Measurements from ENCODE around the gene VAV1. TPM values are rescaled to one million over a fixed set of nuclear protein-coding genes. Genes with fewer than 3 reads are reported as not detected.

Gene VAV1
- total and polyA plus RNA-seq, 2 of the 13 experiments (the other 11 are each of a cell fraction or from before 2014, with no cell fraction given): not detected

- TF ChIP-seq GLI4 (CRISPR knock-in tag; IDR thresholded peaks at IDR 0.05; ENCODE audit: borderline replicate concordance) (no peak), BORCS8-MEF2B (CRISPR knock-in tag; IDR thresholded peaks at IDR 0.05) (no peak), JDP2 (CRISPR knock-in tag; IDR thresholded peaks at IDR 0.05; ENCODE audit: borderline replicate concordance) (no peak), ZNF768 (CRISPR knock-in tag; IDR thresholded peaks at IDR 0.05) (peak; percentile 81; the same call in 1 of the 2 replicates), KLF12 (CRISPR knock-in tag; IDR thresholded peaks at IDR 0.05; ENCODE audit: borderline replicate concordance) (no peak), ZNF317 (CRISPR knock-in tag; IDR thresholded peaks at IDR 0.05) (peak; percentile 28; the same call in 1 of the 2 replicates)
These were observed 29.1 kb downstream of the VAV1 start (continued) for GRCh38 chr19:6801485-6802086.

- Histone ChIP-seq H3K4me2 (ENCODE audit: low read depth, low read length) (no peak overlapping the region), H3K4me3 (replicated peaks in 1 of 3; ENCODE audit: insufficient read depth in 1 of 3, low read depth in 2 of 3, low read length in 3 of 3) (no peak overlapping the region), H3K4me1 (ENCODE audit: insufficient read depth, low read length) (peaks cover 13% of the 10 kb centered on the region), H3K79me2 (ENCODE audit: insufficient read depth, low read length) (no peaks in the 10 kb centered on the region), H3K9me3 (ENCODE audit: low read length) (no peaks in the 10 kb centered on the region), H3K36me3 (replicated peaks in 1 of 2; ENCODE audit: control insufficient read depth in 1 of 2, insufficient read depth in 2 of 2, low read length in 2 of 2) (no peaks in the 10 kb centered on the region), H3K27ac (ENCODE audit: extremely low read length, insufficient read depth, low read length) (no peak overlapping the region), H3K27me3 (ENCODE audit: control insufficient read depth in 1 of 2, insufficient read depth in 2 of 2, low read length in 2 of 2) (peaks cover 0 to 12% of the 10 kb centered on the region in 2 experiments; a peak in 3 of 5 replicates), H3K9ac (ENCODE audit: insufficient read depth, low read depth, low read length) (no peak overlapping the region), H4K20me1 (ENCODE audit: insufficient read depth, low read length) (no peaks in the 10 kb centered on the region), H2AFZ (ENCODE audit: low read length) (no peak overlapping the region)
- ATAC-seq (no peak), DNase-seq (ENCODE audit: low spot score) (no peak), FAIRE-seq (no peak)
- BruUV-seq (replicated peaks): no TSS peak
- 62% methylated on average over 6 of the region's 9 CpGs for WGBS (ENCODE audit: low lambda C conversion rate)
- in situ Hi-C loops (cut with HindIII; ENCODE audit: extremely low pct_ligation_motif_present, low pct_unique_long_range_greater_than_20kb): no loop called here
- POLR2A ChIA-PET: no interaction called here
- CTCF ChIA-PET (ENCODE audit: low intra/inter-chr PET ratio, low total read pairs): no interaction called here
- intact Hi-C loops (cut with micrococcal nuclease; ENCODE audit: unreplicated experiment): no loop called here
- TF ChIP-seq ZBTB37 (CRISPR knock-in tag; IDR thresholded peaks at IDR 0.05) (no peak), FOSL1 (CRISPR knock-in tag; IDR thresholded peaks at IDR 0.05; ENCODE audit: borderline replicate concordance) (no peak), SUZ12 (IDR thresholded peaks at IDR 0.05; ENCODE audit: low read depth, low read length) (no peak), CCDC6 (CRISPR knock-in tag; IDR thresholded peaks at IDR 0.05) (no peak), GMEB1 (CRISPR knock-in tag; IDR thresholded peaks at IDR 0.05; ENCODE audit: borderline replicate concordance) (no peak), THAP8 (CRISPR knock-in tag; IDR thresholded peaks at IDR 0.05; ENCODE audit: borderline replicate concordance) (no peak), ISX (CRISPR knock-in tag; conservative IDR thresholded peaks at IDR 0.05) (no peak), ZNF589 (CRISPR knock-in tag; conservative IDR thresholded peaks at IDR 0.05) (no peak), KLF6 (CRISPR knock-in tag; IDR thresholded peaks at IDR 0.05) (no peak), NR1H2 (CRISPR knock-in tag; IDR thresholded peaks at IDR 0.05; ENCODE audit: borderline replicate concordance, low read depth) (no peak), NCOA1 (CRISPR knock-in tag; IDR thresholded peaks at IDR 0.05) (no peak), PHF21A (CRISPR knock-in tag; IDR thresholded peaks at IDR 0.05) (no peak), ZNF879 (CRISPR knock-in tag; IDR thresholded peaks at IDR 0.05) (no peak), GZF1 (CRISPR knock-in tag; IDR thresholded peaks at IDR 0.05) (no peak), NR2C2 (CRISPR knock-in tag; IDR thresholded peaks at IDR 0.05; ENCODE audit: borderline replicate concordance) (no peak)
These were observed 30.0 kb downstream of the VAV1 start for GRCh38 chr19:6802336-6803035.
